GM21723 (cell line): ENCODE data around the gene KRT86.

Experiments
- ATAC-seq: cut with Tn5 transposase; IDR thresholded peaks from one replicate; pipeline ENCODE4 v1.9.1; 2021; ENCODE audit warnings: mild to moderate bottlenecking, moderate library complexity; ENCODE audit not compliant: unreplicated experiment

Gene KRT86

DNA sequence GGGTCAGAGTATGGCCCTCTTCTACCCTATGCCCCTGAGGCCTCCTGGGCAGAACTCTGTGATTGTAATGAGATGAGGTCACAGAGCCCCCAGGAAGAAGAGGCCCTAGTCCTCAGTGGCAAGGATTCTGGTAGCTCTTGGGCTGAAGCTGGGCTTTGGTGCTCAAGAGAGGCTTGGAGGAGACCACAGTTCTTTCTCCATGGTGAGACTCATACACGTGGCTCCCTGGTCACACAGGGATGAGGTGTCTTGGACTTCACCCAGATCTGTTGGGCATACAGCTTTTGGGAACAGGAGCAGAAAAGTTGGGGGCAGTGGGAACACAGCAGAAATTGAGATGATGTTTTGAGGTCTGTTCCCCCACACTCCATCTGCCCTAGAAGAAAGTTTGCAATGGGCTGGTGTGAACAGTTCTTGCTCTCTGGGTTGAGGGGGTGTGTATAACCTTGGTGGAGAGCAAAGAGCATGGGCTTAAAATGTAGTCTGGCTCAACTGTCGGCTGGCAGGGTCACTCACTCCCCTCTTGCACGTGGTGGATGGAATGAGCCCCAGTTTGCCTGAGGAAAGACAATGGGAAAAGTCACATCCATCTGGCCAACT lies at the start of gene KRT86:
KRT86 (plus strand) TSS at position 125 of the 600 bp plus-strand sequence. CDS start 27,272 bp downstream, outside the sequence.
- no peak for ATAC-seq

DNA sequence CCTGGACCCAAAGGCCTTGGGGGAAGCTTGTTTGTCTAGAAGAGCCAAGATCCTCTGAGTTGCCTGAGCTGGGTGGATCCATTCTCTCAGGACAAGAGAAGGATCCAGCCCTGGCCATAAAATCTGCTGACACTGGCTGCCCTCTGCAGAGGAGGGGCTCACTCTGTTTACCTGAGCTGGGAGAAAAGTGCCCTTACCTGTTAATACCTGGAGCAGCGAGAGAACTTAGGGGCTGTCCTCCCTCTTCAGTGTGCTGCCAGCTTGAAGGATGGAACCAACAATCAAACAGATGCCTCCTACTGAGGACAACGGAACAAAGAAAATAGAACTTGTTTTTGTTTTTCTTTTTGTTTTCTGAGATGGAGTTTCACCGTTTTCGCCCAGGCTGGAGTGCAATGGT lies 48.7 kb upstream of the KRT86 start:
- no peak for ATAC-seq

DNA sequence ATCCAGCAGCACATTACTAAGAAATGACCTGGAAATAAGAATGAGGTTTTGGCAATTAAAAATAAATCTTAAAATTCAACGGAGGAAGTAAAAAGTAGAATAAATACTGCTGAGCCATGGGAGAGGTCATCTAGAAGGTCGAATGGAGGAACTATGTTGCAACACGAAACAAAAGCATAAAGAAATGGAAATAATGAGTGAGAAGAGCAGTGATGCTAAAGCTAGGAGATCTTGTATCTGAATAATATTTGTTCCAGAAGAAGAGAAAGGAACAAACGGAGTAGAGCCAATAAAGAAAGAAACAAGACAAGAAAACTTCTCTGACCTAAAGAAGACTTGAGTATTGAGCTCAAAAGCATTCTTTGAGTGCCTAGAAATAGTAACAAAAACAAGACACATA lies 48.0 kb upstream of the KRT86 start:
- ATAC-seq, result no peak

DNA sequence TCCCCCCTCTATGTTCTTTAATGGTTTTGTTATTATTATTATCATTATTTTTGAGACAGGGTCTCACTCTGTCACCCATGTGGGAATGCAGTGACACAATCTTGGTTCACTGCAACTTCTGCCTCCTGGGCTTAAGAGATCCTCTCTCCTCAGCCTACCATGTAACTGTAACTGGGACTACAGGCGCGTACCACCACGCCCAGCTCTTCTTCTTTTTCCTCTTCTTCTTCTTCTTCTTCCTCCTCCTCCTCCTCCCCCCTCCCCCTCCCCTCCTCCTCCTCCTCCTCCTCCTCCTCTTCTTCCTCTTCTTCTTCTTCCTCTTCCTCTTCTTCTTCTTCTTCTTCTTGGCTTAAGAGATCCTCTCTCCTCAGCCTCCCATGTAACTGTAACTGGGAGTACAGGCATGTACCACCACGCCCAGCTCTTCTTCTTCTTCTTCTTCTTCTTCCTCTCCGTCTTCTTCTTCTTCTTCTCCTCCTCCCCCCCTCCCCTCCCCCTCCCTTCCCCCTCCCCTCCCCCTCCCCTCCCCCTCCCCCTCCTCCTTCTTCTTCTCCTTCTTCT lies 46.8 kb upstream of the KRT86 start:
- ATAC-seq, result no peak

DNA sequence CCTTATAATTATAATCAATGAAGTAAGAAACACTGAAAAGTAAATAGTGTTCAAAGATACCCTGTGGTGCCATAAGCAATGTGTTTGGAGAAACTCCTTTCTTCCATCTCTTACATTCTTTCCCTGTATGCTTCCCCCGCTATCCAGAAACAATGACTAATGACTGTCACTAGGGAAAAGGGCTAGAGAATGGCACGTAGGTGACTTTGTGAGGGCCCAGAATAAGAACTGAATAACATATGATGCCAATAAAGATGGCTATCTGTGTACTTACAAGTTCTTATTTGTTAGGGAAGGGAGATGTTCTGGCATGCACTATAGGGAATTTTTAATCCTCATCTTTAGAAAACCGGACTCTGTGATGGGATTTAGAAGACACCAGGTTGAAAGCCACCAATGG lies 46.1 kb upstream of the KRT86 start:
- ATAC-seq, result no peak

DNA sequence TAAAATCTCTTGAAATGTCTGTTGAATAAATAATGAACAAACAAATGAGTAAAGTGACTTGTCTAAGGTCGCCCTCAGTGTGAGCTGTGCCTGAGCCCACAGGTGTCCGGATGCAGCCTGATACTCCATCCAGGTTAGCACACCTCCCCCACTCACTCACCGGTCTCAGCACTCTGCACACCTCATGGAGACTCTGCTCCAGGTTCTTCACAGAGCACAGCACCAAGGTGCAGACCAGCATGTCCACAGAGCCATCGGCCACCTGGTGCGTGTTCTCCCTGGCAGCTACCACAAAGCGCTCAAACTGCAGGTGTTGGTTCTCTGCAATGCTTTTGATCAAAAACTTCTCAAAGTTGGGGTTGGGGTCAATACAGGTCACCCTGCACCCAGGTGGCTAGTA lies 45.5 kb upstream of the KRT86 start:
- no peak for ATAC-seq

DNA sequence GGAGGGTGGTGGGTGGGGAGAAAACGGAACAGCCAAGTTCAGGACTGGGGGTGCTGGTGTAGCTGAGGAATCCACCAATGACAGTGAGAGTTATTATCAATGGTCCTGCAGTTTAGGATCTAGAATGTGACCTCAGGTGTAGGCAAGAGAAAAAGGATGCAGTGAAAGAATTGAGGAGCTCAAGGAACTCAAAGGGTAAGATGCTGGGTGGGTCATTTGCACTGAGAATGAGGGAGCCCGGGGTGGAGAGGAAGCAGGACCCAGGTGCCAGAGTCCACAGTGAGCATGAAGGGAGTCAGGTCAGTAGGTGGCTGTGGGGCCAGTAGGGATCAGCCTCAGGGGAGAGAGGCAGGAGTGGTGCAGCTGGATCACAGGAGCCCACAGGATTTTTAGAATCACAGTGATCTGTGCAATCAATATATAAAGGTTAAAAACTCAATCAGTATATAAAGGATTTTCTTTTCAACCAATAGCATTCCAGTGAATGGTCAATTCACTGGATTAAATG lies 44.6 kb upstream of the KRT86 start:
- no peak for ATAC-seq

DNA sequence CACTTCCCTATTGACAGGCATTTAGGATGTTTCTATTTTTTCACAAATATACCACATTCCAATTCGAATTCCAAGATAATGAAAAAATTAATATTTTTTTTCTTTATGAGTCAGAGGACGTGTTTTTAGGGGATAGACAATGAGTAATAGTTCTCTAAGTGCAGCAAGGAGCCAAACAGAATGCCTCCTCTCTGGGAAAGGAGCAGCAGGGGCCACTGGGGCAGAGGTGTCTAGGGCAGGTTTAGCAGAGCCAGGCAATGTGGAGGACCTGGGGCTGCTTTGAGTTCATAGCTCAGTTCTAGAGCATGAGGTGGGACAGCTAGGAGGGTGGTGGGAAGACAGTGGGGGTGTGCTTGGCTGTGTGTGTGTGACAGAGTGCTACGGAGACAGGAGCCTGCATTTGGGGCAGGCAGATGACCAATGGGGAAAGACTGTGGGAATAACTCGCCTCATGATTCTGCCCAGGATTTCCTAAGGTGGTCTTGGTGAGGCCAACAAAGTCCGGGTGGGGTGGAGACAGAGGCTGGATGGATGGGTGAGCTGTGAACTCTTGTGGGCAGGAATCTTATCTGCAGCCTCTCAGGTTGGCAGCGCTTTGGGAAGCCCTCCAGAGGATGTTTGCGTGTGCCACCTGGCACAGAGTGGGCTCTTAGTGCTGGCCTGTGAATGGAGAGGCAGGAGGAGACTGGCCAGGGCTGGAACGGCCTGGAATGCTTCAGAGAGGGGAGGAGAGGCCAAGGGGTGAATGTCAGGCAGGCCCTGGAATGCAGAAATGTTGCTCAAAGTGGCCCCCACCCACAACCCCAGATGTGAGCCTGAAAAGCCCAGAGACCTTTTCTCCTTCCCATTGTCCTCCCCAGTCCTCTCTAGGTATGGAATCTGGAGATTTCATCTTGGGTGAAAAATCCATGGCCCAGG lies 43.8 kb upstream of the KRT86 start:
- ATAC-seq, result no peak

DNA sequence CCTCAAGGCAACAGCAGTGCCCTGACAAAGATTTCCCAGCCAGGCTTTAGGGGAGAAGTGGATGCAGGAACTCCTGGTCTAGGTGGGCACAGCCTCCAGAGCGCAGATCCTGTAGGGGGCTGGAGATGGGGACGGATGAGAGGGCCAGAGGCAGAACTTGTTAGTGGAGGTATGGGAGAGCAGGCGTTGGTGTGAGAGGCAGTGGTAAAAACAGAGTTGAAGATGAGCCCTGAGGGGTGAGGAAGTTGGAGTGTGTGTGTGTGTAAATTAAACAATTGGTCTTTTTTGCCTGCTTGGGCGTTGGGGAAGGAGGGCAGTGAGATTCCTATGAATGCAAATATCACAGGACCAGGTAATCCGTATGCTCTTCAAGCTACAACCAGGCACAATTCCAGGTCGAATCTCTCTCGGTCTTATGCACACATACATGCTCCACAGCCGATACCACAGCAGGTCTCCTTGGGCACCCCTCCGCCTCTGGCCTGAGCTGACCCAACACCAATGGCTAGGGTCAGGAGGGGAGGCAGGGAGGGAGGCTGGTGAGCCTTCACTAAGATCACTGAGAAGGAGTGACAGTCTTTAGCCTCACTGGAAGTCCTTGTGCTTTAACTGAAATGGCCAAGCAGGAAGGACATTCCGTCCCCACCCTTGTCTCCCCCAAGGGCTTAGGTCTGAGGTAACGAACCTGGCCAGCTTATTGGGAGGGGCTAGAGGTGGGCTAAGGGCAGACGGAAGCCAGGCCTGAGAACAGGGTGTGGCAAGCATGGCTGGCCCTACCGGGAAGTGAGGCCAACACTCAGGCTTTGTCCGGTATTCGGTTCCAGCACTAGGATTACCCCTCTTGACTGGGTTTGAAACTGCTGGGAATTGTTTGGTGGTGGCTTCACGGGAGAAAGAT lies 42.9 kb upstream of the KRT86 start:
- ATAC-seq, result no peak

DNA sequence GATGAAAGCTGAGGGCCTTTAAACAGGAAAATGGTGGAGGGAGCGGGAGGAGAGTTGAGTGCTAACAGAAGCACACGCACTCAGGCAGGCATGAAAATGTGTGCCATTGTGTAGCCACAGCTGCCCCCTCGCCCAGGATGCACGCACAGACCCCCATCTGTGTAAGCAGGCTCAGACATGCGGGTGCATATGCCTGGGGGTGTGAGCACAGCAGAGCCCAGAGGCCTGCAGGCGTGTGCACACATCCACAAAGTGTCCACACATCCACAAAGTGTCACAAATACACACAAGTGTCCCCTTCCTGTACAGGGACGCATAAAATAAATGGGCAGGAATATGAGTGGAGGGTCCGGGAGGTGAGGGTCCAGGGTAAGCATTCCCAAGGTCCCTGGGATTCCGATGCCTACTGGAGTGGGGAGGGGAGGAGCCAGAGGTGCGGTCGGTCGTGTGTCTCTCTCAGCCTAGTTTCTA lies 42.2 kb upstream of the KRT86 start:
- no peak for ATAC-seq

DNA sequence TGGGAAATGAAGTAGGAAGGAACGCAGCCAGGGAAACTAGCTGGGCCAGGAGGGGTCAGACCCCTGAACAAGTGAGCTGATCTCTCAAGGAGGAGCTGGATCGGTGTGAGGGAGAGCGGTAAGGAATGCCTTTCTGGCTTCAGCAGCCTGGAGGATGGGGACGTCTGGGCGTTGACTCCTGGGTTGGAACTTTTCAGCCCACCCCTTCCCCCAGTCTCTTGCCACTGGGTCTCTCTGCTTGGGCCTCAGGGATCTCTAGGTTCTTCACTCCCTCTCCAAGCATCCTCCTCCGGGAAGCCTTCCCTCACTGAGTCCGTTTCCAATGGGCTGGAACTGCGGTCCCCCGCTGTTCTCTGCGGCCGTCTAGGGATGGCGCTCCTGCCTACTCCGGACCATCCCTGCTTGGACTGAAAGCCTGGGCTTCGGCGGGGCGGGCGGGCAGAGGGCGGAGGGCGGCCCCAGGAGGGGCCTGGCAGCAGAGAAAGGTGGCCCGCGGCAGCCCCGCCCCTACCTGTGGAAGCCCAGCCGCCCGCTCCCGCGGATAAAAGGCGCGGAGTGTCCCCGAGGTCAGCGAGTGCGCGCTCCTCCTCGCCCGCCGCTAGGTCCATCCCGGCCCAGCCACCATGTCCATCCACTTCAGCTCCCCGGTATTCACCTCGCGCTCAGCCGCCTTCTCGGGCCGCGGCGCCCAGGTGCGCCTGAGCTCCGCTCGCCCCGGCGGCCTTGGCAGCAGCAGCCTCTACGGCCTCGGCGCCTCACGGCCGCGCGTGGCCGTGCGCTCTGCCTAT lies 41.6 kb upstream of the KRT86 start, which contains the start of gene KRT7:
KRT7 (plus strand) TSS at position 570 of the 788 bp plus-strand sequence; CDS start at position 624, 54 bp downstream.
- ATAC-seq, result no peak

DNA sequence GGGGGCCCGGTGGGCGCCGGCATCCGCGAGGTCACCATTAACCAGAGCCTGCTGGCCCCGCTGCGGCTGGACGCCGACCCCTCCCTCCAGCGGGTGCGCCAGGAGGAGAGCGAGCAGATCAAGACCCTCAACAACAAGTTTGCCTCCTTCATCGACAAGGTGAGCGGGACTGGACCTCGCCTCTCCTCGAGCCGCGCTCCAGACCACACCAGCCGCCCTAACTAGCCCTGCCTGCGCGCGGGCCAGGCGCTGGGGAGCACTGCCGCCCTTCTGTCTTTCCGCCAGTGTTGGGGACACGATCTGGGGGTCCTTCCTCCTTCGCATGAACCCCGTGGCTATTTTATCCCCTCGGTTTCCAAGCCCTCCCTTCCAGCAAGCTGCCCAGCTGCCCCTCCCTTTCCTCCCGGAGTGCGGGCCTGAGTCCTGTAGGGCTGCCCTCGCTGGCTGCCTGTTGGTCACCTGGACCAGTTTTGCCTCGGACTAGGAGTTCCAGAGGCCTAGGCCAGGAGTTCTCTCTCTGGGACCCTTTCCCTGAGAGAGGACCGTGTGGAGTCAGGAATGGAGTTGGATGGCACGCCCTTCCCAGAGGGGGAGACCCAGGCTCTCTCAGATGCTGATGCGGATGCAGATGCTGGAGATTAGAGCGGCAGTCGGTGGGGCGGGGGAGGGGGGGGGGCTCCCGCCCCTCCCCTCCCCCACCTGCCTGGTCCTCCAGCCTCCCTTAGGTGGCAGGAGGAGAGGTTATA lies 40.8 kb upstream of the KRT86 start:
- ATAC-seq, result no peak

DNA sequence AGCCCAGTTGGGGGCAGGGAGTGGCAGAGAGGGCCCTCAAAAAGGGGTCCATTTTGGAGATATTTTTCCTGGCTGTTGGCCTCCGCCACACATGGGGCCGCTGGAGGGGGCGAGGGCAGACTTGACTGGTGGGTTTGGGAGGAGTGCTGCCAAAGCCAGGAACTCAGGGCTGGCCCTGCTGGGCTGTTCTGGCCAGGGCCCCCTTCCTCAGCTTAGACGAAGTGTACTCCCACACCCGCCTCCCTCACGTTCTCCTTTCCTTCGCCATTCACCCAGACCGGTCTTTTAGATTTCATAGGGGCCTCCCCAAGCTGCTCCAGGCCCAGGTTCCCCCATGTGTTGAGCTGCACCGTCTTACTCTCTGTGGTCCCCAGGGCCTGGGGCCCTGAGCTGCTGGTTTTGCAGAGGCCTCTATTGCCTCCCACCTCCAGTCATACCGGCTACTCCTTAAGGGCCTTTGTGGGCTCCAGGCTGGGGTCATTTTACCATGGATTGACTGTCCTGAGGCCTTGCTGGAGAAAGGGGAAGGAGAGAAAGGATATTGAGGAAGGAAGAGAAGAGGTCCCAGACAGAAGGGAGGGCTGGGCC lies 40.1 kb upstream of the KRT86 start:
- no peak for ATAC-seq

DNA sequence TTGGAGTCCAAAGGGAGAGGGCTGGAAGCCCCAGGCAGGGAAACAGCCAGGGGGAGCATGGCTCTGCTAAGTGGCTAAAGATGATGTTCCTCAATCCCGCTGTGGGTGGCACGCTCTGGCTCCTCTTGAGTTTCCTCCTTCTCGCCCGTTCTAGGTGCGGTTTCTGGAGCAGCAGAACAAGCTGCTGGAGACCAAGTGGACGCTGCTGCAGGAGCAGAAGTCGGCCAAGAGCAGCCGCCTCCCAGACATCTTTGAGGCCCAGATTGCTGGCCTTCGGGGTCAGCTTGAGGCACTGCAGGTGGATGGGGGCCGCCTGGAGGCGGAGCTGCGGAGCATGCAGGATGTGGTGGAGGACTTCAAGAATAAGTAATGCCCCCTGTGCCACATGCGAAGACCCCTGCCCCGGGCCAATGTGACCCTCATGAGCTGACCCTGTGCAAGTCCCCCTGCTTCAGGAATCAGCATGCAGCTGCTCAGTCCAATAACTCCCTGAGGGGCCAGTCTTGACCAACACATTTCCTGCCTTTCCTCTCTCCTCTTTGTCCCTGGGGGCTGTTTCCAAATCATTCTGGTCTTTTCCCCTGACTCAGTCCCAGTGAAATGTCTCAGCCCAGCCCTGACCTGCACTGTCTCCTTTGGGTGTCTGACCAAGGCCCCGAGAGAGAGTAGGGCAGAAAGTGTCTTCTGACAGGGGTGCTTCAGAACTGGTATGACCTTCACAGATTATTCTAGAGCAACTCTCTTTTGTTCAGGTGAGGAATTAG lies 39.3 kb upstream of the KRT86 start:
- no peak for ATAC-seq

DNA sequence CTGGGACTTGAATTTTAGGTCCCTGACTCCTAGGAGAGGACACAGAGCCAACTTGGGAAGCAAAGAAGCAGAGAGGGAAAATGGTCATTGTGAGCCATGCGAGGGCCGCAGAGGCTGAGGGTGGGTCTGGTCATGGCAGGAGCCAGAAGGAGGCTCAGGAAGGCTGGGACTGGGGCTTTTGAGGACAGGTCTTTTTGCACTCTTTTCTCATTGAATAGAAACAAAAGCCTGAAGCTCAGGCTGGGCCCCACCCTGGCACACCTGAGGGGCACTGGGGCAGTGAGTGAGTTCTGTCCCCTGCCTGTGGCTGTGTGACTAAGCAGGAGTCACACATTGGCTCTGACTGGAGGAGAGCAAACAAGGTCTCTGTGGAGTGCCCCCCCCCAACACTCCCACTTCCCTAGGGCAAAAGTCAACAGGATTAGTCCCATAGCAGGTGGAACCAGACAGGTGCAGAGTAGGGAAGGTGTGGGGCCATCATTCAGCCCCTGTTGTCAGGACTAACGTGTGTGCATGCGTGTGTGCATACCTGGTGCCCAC lies 38.6 kb upstream of the KRT86 start:
- no peak for ATAC-seq

DNA sequence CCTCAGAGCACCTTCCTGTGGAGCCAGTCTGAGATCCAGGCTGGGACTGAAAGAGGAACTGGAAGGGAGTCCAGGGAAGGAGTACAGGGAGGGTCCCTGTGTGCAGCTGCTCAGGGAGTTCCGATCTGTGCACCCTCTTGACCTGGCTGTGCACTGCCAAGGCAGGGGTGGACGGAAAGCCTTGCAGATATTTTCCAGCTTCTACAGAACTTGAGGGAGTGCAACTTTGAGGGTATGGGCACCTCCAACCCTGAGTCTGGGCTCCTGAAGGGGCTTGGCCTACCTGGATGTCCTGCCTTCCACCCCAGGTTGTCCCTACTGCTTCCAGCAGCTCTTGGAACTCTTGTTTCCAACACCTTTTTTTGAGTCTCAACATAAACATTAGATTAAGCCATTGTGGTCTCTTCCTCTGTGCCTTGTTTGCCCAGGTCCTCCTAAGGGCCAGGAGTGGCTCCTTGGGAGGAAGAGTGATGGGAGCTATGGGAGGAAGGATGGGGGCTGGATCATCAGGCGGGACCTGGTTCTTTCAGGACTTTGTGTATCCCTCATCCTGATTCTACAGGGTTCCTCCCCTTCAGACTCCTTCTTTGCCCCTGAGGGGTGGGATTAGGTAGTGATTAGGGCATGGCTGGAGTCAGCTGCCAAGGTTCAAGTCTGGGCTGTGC lies 37.9 kb upstream of the KRT86 start:
- ATAC-seq, result no peak

DNA sequence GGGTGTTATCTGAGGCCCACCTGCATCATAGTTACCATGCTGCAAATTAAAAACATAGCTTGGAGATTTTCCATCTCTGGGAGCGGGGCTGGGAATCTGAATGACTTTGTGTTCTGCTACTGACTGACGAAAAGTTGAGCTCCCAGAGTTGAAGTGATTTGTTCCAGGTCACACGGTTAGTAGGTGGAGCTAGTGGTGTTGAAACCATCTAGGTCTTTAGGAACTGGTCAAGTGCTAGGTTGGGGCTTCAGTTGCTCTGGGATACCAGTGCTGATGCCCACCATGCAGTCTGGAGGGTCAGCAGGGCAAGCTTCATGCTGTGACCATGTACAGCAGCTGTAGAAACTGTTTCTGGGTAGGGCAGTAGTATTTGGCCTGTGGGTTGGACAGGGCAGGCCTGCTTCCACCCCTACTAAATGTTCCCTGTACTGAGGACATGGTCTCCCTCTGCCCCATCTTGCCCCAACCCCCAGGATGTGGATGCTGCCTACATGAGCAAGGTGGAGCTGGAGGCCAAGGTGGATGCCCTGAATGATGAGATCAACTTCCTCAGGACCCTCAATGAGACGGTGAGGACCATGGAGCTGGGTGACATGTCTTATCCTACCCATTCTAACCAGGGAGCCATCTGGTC lies 36.1 kb upstream of the KRT86 start:
- ATAC-seq, result no peak
